Measurements from ENCODE around the gene FCAMR.

FCAMR gene

DNA sequence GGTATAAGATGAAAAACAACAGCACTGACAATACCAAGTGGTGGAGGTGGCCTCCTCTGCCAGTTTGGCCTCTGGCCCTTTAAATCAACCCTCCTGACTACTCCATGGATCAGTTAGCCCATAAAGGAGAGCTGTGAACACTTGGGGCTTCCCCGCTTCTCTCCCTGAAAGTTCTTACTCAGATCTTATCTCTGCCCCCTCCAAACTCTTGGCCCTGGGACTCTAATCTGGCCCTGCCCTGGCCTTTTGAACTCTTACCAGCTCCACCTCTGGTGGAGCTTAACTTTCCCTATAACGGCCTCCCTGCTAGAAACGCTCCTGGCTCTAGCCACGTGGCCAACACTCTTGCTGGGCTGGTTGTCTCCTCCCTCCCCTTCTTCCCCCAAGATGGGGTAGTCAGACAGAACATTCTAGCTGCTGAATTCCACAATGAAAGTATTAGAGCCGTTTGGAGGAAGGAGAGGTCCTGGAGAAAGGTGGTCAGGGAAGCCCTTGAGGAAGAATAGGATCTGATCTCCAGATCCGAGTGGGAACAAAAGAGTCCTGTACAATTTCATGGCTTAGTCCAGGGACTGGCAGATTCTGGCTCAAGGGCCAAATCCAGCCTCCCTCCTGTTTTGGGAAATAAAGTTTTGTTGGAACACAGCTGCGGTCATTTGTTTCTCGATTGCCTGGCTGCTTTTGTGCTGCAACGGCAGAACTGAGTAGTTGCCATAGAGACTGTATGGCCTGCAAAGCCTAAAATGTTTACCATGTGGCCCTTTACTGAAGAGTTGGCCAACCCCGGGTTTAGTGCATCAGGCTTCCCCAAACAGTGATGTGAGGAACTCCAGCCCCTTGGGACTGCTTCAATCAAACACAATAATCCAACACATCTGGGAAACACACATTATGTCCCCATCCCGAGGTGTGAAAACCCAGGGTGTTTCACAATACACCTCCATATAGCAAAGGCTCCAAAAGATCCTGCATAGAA lies 14.5 kb downstream of the FCAMR start:
- DNase-seq, result no peak

DNA sequence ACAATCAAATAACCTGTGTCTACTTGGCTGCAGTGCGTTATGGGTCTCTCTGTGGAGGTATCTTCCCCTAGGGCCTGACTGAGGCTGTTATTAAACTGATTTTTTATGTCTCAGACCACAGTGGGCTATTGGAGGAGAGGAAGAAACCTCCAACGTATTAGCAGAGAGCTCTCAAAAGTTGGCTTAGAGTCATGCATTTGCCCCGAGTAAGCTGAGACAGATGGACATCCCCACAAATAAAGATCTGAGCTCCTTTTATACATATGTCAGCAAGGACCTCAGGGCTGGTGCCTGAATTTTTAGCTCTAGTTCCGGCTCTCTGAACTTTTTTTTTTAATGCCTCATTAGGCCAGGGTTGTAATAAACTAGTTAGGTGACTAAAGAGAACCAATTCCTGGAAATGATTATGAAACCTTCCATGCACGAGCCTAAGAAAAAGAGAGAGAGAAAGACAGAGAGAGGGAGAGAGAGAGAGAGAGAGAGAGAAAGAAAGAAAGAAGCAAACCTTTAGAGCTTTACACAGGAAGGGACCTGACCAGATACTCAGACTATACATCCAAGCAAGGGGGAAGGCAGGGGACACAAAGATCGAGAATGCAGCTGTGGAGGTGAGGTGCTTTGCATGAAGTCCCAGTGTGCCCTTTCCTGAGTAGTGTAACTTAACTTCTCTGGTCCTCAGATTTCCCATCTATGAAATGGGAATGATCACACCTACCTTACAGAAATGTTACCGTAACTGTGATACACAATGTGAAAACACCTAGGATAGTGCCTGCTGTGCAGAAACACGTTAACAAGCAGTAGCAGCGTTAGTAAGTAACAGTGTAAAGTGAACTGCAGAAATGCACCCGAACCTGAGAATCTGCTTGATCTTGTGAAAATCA lies 15.6 kb downstream of the FCAMR start:
- no peak for DNase-seq

GRCh38 chr1:206953626-206954025 lies 16.6 kb downstream of the FCAMR start:
- DNase-seq, result no peak

GRCh38 chr1:206953126-206953525 lies 17.1 kb downstream of the FCAMR start:
- DNase-seq, result no peak

GRCh38 chr1:206952171-206952570 lies 18.1 kb downstream of the FCAMR start:
- DNase-seq, result no peak

- DNase-seq, result no peak
These were observed 18.8 kb downstream of the FCAMR start for GRCh38 chr1:206951318-206952100.

GRCh38 chr1:206949641-206950040 lies 20.6 kb downstream of the FCAMR start:
- no peak for DNase-seq

DNA sequence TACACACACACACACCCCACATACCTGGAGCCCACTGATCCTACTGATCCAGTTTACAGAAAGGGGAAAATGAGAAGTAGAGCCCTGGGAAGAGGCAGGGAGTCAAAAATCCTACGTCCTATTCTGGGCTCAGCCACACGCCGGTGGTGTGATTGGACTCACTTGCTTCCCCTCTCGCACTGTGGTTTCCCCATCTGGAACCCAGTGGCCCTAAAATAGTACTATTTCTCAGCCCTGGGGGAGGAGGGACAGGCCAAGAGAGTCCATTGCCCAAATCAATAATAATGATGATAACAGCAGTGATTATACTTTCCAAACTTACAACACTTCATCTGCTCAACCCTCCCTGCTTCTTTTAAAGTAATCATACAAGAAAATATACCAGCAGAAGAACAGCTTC lies 21.1 kb downstream of the FCAMR start:
- DNase-seq, result no peak

GRCh38 chr1:206947255-206947654 lies 23.0 kb downstream of the FCAMR start:
- DNase-seq, result no peak

DNA sequence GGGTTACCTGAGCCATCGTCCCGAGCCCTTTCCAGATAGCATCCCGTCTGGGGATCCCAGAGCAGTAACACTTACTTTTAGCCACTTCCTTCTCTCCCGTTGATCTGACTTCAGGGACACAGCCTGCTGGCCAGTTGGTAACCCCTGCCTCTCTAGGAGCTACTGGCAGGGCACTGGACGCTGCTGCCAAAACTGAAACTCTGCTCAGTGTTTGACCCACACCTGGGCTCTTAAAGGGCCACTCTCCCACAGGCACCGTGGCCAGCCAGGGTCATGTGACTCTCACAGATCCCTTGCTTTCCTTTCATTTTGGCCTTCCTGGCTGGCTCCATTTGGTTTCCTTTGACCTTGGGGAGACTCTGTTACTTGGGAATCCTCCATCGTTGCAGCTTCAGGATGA lies 24.0 kb downstream of the FCAMR start, which contains the start of gene PIGR:
TSS of gene PIGR (minus strand) at position 206 of the 400 bp plus-strand sequence. CDS start 5,935 bp downstream, outside the sequence.
- no peak for DNase-seq

GRCh38 chr1:206945779-206946178 lies 24.5 kb downstream of the FCAMR start:
- no peak for DNase-seq

DNA sequence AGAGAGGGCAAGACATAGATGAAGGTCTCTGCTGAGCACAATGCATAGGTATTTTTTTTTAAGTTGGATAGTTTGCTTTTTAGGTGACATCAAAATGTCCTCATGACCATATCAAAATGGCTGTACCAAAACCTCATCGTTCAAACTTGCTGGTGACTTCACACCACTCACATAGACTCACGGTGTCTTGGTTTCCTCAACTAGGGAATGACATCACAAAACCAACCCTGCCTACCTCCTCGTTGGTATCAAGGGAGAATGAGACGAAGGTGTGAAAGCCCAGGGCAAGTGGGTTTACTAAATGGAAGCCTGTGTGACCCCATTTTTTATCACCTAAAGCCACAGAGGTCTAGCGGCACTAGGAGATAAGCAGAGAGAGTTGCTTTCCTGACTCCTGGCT lies 25.6 kb downstream of the FCAMR start:
- no peak for DNase-seq

GRCh38 chr1:206941766-206942418 lies 28.4 kb downstream of the FCAMR start:
- no peak for DNase-seq

GRCh38 chr1:206940588-206940936 lies 29.7 kb downstream of the FCAMR start:
- DNase-seq, result no peak

GRCh38 chr1:206939841-206940587 lies 30.2 kb downstream of the FCAMR start:
- no peak for DNase-seq

DNA sequence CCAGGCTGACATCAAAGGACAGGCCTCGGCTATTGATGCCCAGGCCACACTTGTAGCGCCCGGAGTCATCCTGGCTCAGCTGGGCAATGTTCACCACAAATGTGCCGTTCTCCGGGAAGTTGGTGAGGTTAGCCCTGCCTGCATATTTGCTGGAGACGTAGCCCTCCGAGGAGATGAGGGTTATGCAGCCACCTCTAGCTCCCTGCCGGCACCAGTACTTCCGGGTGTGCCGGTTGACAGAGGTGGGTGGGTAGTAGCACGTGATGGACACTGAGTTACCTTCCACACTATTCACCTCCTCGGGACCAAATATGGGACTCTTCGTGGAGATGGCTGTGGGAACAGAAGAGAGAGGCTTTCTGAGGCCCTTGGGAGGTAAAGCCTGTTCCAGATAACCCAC lies 31.1 kb downstream of the FCAMR start:
- no peak for DNase-seq

- no peak for DNase-seq
These were observed 32.8 kb downstream of the FCAMR start for GRCh38 chr1:206937425-206937824.

- DNase-seq, result peak; percentile 82
These were observed 34.7 kb downstream of the FCAMR start for GRCh38 chr1:206935491-206936067.

DNA sequence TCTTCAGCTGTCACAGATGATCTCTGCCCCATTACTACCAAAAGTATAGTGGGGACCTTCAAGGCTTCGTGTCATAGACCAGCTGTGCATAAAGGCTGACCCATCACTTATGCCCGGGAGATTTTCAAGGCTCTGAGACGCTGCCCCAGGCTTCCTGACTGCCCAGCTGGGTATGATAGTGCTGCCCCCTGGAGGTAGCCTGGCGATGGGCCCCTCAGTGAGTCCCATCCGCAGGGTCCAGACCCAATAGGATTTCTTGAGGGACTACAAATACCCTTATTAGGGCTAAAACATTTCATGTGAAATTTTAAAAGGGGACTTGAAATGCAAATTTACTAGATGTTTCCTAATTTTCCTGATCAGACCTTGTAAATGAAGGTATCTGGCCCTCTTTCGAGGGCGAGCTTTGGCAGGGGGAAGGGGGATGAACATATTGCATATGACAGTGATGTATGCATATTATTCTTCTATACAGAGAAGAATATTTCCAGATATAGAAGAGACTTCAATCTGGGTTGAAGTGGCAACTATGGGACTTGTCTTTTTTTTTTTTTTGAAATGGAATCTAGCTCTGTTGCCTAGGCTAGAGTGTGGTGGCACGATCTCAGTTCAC lies 36.8 kb downstream of the FCAMR start:
- DNase-seq, result peak; percentile 86

- no peak for DNase-seq
These were observed 38.1 kb downstream of the FCAMR start for GRCh38 chr1:206932177-206932576.

GRCh38 chr1:206931709-206932108 lies 38.6 kb downstream of the FCAMR start:
- no peak for DNase-seq
